ENCODE results near the gene IPO9.

IPO9 gene

GRCh38 chr1:201917362-201918033 is 88.5 kb downstream of the IPO9 start:
- Histone ChIP-seq H4K8ac (ENCODE audit: low read length) (peak overlapping the region; percentile 55), H3K36me3 (ENCODE audit: control insufficient read depth in 1 of 2, insufficient read depth in 2 of 2, low read depth in 1 of 2, low read length in 2 of 2) (peaks cover 0 to 3% of the 10 kb centered on the region in 2 experiments), H3K27me3 (ENCODE audit: control insufficient read depth in 1 of 2, insufficient read depth in 1 of 2, low read length in 2 of 2) (no peaks in the 10 kb centered on the region), H3K18ac (ENCODE audit: low read depth in 1 of 2, low read length in 2 of 2) (peak overlapping the region; percentile 89 to 97), H3K4me3 (ENCODE audit: insufficient read depth in 1 of 2, low read depth in 1 of 2, low read length in 2 of 2) (peak overlapping the region in 1 of 2 experiments; percentile 48), H2BK12ac (ENCODE audit: low read length in 2 of 2) (peak overlapping the region; percentile 95 to 96), H3K4ac (ENCODE audit: low read depth in 1 of 2, low read length in 2 of 2) (peak overlapping the region; percentile 50 to 93), H2BK5ac (ENCODE audit: low read depth, low read length, poor library complexity, severe bottlenecking) (no peak overlapping the region), H3K9me3 (ENCODE audit: control insufficient read depth, low read length) (no peaks in the 10 kb centered on the region), H3K14ac (ENCODE audit: low read length in 2 of 2) (no peak overlapping the region), H3K4me1 (ENCODE audit: control insufficient read depth, insufficient read depth, low read depth, low read length) (peaks cover 24% of the 10 kb centered on the region), H2BK15ac (ENCODE audit: low read depth, poor library complexity, severe bottlenecking) (peak overlapping the region; percentile 94), H2AFZ (ENCODE audit: low read depth, low read length) (no peak overlapping the region), H3K79me1 (replicated peaks; ENCODE audit: low read length, poor library complexity, severe bottlenecking) (no peaks in the 10 kb centered on the region), H2AK5ac (ENCODE audit: low read length, severe bottlenecking) (peak overlapping the region; percentile 37), H3K9ac (ENCODE audit: low read length) (peak overlapping the region; percentile 80), H3K4me2 (ENCODE audit: low read length, poor library complexity, severe bottlenecking) (no peak overlapping the region), H3K27ac (ENCODE audit: low read length, poor library complexity, severe bottlenecking) (peak overlapping the region; percentile 50), H2BK120ac (ENCODE audit: low read depth, low read length) (peak overlapping the region; percentile 83), H3K23ac (ENCODE audit: low read length in 2 of 2) (no peak overlapping the region), H4K91ac (ENCODE audit: low read length) (peak overlapping the region; percentile 86)
- DNase-seq: peak; percentile 94
- 34% methylated on average over 7 of the region's 7 CpGs for WGBS

- Histone ChIP-seq H3K4ac (ENCODE audit: low read depth in 1 of 2, low read length in 2 of 2) (peak overlapping the region; percentile 18 to 45), H3K4me1 (ENCODE audit: control insufficient read depth, insufficient read depth, low read depth, low read length) (peaks cover 23% of the 10 kb centered on the region), H3K27ac (ENCODE audit: low read length, poor library complexity, severe bottlenecking) (no peak overlapping the region), H2BK15ac (ENCODE audit: low read depth, poor library complexity, severe bottlenecking) (no peak overlapping the region), H3K79me1 (replicated peaks; ENCODE audit: low read length, poor library complexity, severe bottlenecking) (no peaks in the 10 kb centered on the region), H3K4me2 (ENCODE audit: low read length, poor library complexity, severe bottlenecking) (no peak overlapping the region), H2AK5ac (ENCODE audit: low read length, severe bottlenecking) (no peak overlapping the region), H3K9ac (ENCODE audit: low read length) (peak overlapping the region; percentile 80), H2AFZ (ENCODE audit: low read depth, low read length) (peak overlapping the region; percentile 40), H3K4me3 (ENCODE audit: insufficient read depth in 1 of 2, low read depth in 1 of 2, low read length in 2 of 2) (no peak overlapping the region), H3K27me3 (ENCODE audit: control insufficient read depth in 1 of 2, insufficient read depth in 1 of 2, low read length in 2 of 2) (no peaks in the 10 kb centered on the region), H4K91ac (ENCODE audit: low read length) (peak overlapping the region; percentile 86), H3K36me3 (ENCODE audit: control insufficient read depth in 1 of 2, insufficient read depth in 2 of 2, low read depth in 1 of 2, low read length in 2 of 2) (peaks cover 0 to 3% of the 10 kb centered on the region in 2 experiments), H4K8ac (ENCODE audit: low read length) (peak overlapping the region; percentile 92), H2BK12ac (ENCODE audit: low read length in 2 of 2) (peak overlapping the region; percentile 15 to 92), H3K23ac (ENCODE audit: low read length in 2 of 2) (no peak overlapping the region), H3K14ac (ENCODE audit: low read length in 2 of 2) (peak overlapping the region in 1 of 2 experiments; percentile 39), H3K9me3 (ENCODE audit: control insufficient read depth, low read length) (no peaks in the 10 kb centered on the region), H3K18ac (ENCODE audit: low read depth in 1 of 2, low read length in 2 of 2) (peak overlapping the region; percentile 40 to 89), H2BK120ac (ENCODE audit: low read depth, low read length) (peak overlapping the region; percentile 68), H2BK5ac (ENCODE audit: low read depth, low read length, poor library complexity, severe bottlenecking) (no peak overlapping the region)
- DNase-seq: no peak
- 86% methylated on average over 5 of the region's 5 CpGs for WGBS
Observed at GRCh38 chr1:201918343-201918742, 89.4 kb downstream of the IPO9 start.

DNA sequence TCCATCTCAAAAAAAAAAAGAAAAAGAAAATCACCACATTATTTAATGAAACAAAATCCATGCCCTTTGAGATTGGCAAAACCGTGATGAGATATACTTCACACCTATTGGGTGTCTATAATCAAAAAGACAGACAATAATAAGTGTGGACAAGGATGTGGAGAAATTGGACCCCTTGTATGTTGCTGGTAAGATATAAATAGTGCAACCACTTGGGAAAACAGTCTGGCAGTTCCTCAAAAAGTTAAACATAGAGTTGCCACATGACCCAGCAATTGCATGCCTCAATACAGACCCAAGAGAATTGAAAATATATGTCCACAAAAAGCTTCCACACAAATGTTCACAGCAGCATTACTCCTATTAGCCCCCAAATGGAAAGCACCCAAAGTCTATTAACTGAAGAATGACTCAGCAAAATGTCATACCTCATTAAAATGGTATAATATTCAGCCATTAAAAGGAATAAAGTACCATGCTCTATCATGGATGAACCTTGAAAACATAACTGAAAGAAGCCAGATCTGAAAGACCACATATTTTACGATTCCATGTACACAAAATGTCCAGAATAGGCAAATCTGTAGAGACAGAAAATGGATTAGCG is 93.1 kb downstream of the IPO9 start:
- H2AK5ac ChIP-seq (ENCODE audit: low read length, severe bottlenecking): no peak overlapping the region
- H4K8ac ChIP-seq (ENCODE audit: low read length): no peak overlapping the region
- H3K4me3 ChIP-seq (ENCODE audit: insufficient read depth in 1 of 2, low read depth in 1 of 2, low read length in 2 of 2): no peak overlapping the region
- H3K23ac ChIP-seq (ENCODE audit: low read length in 2 of 2): no peak overlapping the region
- DNase-seq: no peak
- no peaks in the 10 kb centered on the region for H3K9me3 ChIP-seq (ENCODE audit: control insufficient read depth, low read length)
- H3K4me2 ChIP-seq (ENCODE audit: low read length, poor library complexity, severe bottlenecking): no peak overlapping the region
- H2BK15ac ChIP-seq (ENCODE audit: low read depth, poor library complexity, severe bottlenecking): no peak overlapping the region
- H2BK12ac ChIP-seq (ENCODE audit: low read length in 2 of 2): no peak overlapping the region
- no peak overlapping the region for H3K27ac ChIP-seq (ENCODE audit: low read length, poor library complexity, severe bottlenecking)
- no peak overlapping the region for H3K14ac ChIP-seq (ENCODE audit: low read length in 2 of 2)
- H2BK120ac ChIP-seq (ENCODE audit: low read depth, low read length): no peak overlapping the region
- no peaks in the 10 kb centered on the region for H3K27me3 ChIP-seq (ENCODE audit: control insufficient read depth in 1 of 2, insufficient read depth in 1 of 2, low read length in 2 of 2)
- H3K18ac ChIP-seq (ENCODE audit: low read depth in 1 of 2, low read length in 2 of 2): no peak overlapping the region
- H3K9ac ChIP-seq (ENCODE audit: low read length): no peak overlapping the region
- H3K4ac ChIP-seq (ENCODE audit: low read depth in 1 of 2, low read length in 2 of 2): no peak overlapping the region
- no peak overlapping the region for H2BK5ac ChIP-seq (ENCODE audit: low read depth, low read length, poor library complexity, severe bottlenecking)
- H3K4me1 ChIP-seq (ENCODE audit: control insufficient read depth, insufficient read depth, low read depth, low read length): peaks cover 10% of the 10 kb centered on the region
- WGBS: 100% methylated on average over 2 of the region's 3 CpGs
- H4K91ac ChIP-seq (ENCODE audit: low read length): no peak overlapping the region
- H3K79me1 ChIP-seq (replicated peaks; ENCODE audit: low read length, poor library complexity, severe bottlenecking): no peaks in the 10 kb centered on the region
- H2AFZ ChIP-seq (ENCODE audit: low read depth, low read length): no peak overlapping the region
- H3K36me3 ChIP-seq (ENCODE audit: control insufficient read depth in 1 of 2, insufficient read depth in 2 of 2, low read depth in 1 of 2, low read length in 2 of 2): peaks cover 0 to 3% of the 10 kb centered on the region in 2 experiments

DNA sequence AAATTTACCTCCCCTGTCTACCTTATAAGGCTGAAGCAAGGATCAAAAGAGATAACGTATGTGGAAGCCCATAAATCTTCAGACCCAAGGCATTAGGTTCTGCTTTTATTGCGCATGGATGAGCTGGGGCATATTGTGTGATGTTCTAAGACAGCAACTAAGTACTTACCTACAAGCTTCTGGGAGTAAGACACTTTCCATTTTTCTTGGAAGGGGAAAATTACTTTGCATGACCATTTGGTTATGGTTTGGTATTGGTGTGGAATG is 96.3 kb downstream of the IPO9 start:
- Histone ChIP-seq H2BK5ac (ENCODE audit: low read depth, low read length, poor library complexity, severe bottlenecking) (no peak overlapping the region), H3K79me1 (replicated peaks; ENCODE audit: low read length, poor library complexity, severe bottlenecking) (no peaks in the 10 kb centered on the region), H4K91ac (ENCODE audit: low read length) (no peak overlapping the region), H2BK12ac (ENCODE audit: low read length in 2 of 2) (no peak overlapping the region), H3K4me2 (ENCODE audit: low read length, poor library complexity, severe bottlenecking) (no peak overlapping the region), H3K14ac (ENCODE audit: low read length in 2 of 2) (no peak overlapping the region), H3K27me3 (ENCODE audit: control insufficient read depth in 1 of 2, insufficient read depth in 1 of 2, low read length in 2 of 2) (no peaks in the 10 kb centered on the region), H3K18ac (ENCODE audit: low read depth in 1 of 2, low read length in 2 of 2) (no peak overlapping the region), H3K9me3 (ENCODE audit: control insufficient read depth, low read length) (no peaks in the 10 kb centered on the region), H3K4ac (ENCODE audit: low read depth in 1 of 2, low read length in 2 of 2) (no peak overlapping the region), H3K4me3 (ENCODE audit: insufficient read depth in 1 of 2, low read depth in 1 of 2, low read length in 2 of 2) (no peak overlapping the region), H2AFZ (ENCODE audit: low read depth, low read length) (no peak overlapping the region), H3K9ac (ENCODE audit: low read length) (no peak overlapping the region), H2BK15ac (ENCODE audit: low read depth, poor library complexity, severe bottlenecking) (no peak overlapping the region), H3K27ac (ENCODE audit: low read length, poor library complexity, severe bottlenecking) (no peak overlapping the region), H3K23ac (ENCODE audit: low read length in 2 of 2) (no peak overlapping the region), H3K36me3 (ENCODE audit: control insufficient read depth in 1 of 2, insufficient read depth in 2 of 2, low read depth in 1 of 2, low read length in 2 of 2) (peaks cover 0 to 6% of the 10 kb centered on the region in 2 experiments), H2AK5ac (ENCODE audit: low read length, severe bottlenecking) (no peak overlapping the region), H2BK120ac (ENCODE audit: low read depth, low read length) (no peak overlapping the region), H3K4me1 (ENCODE audit: control insufficient read depth, insufficient read depth, low read depth, low read length) (peaks cover 2% of the 10 kb centered on the region), H4K8ac (ENCODE audit: low read length) (no peak overlapping the region)
- WGBS: no CpG with 5 or more reads among the region's 2 CpGs
- no peak for DNase-seq
